ENCODE data around the gene CFAP46. TPM values are rescaled to one million over a fixed set of nuclear protein-coding genes. Genes with fewer than 3 reads are reported as not detected.

CFAP46 gene
- polyA plus RNA-seq, 1 of the 3 experiments (the other 2 are of a cell fraction), result 3.9 TPM

GRCh38 chr10:132882069-132882951 lies 60.1 kb downstream of the CFAP46 start:
- ChIA-PET POLR2A (no interaction called here), CTCF (interaction anchor here (1.0 to 1.1 kb wide), 2 partner anchors 21 to 228 kb away, joined by 3 to 4 read pairs; no protein-coding TSS in a partner anchor)
- no peak for DNase-seq
- Histone ChIP-seq H3K4me2 (no peak overlapping the region), H3K79me2 (ENCODE audit: insufficient read depth) (no peaks in the 10 kb centered on the region), H3K27ac (ENCODE audit: low read depth in 2 of 2, low read length in 1 of 2) (no peak overlapping the region), H3K9ac (no peak overlapping the region), H3F3A (replicated peaks; ENCODE audit: insufficient read depth) (no peaks in the 10 kb centered on the region), H3K36me3 (replicated peaks in 1 of 2; ENCODE audit: control insufficient read depth in 1 of 2, insufficient read depth in 2 of 2, low read length in 1 of 2) (no peaks in the 10 kb centered on the region), H3K4me3 (ENCODE audit: low read depth in 2 of 2, low read length in 1 of 2) (no peak overlapping the region), H3K4me1 (ENCODE audit: control insufficient read depth in 1 of 2, insufficient read depth in 2 of 2, low read depth in 1 of 2, low read length in 1 of 2) (no peaks in the 10 kb centered on the region; a peak in 1 of 4 replicates), H4K20me1 (ENCODE audit: insufficient read depth) (no peaks in the 10 kb centered on the region), H2AFZ (ENCODE audit: low read depth) (no peak overlapping the region), H3K9me3 (no peaks in the 10 kb centered on the region), H3K9me2 (no peaks in the 10 kb centered on the region), H3K27me3 (ENCODE audit: insufficient read depth) (no peaks in the 10 kb centered on the region)
- TF ChIP-seq ZBTB33 (IDR thresholded peaks at IDR 0.05; ENCODE audit: borderline replicate concordance, low read depth), result no peak
- no peak for TF ChIP-seq NRF1 (IDR thresholded peaks at IDR 0.05; ENCODE audit: low read depth, low read length)
- TF ChIP-seq SMC3 (IDR thresholded peaks at IDR 0.05; ENCODE audit: low read depth, low read length), result no peak
- TF ChIP-seq FOXM1 (IDR thresholded peaks at IDR 0.05; ENCODE audit: low read depth), result no peak
- no peak for TF ChIP-seq POLR2AphosphoS5 (IDR thresholded peaks at IDR 0.05; ENCODE audit: low read depth, low read length)
- TF ChIP-seq GATA2 (CRISPR knock-in tag; IDR thresholded peaks at IDR 0.05), result no peak
- no peak for TF ChIP-seq USF2 (IDR thresholded peaks at IDR 0.05; ENCODE audit: borderline replicate concordance, low read depth, low read length)
- TF ChIP-seq FOXJ3 (CRISPR knock-in tag; IDR thresholded peaks at IDR 0.05), result no peak
- TF ChIP-seq FOSL2 (IDR thresholded peaks at IDR 0.05; ENCODE audit: borderline replicate concordance, low read depth), result no peak
- TF ChIP-seq JUND (IDR thresholded peaks at IDR 0.05), result no peak
- TF ChIP-seq MEF2A (IDR thresholded peaks at IDR 0.05; ENCODE audit: borderline replicate concordance, low read depth), result no peak
- no peak for TF ChIP-seq EZH2phosphoT487 (IDR thresholded peaks at IDR 0.05; ENCODE audit: borderline replicate concordance, low read depth)
- 49% methylated on average over 18 of the region's 18 CpGs for WGBS (ENCODE audit: low lambda C conversion rate)

GRCh38 chr10:132881186-132881920 lies 61.0 kb downstream of the CFAP46 start:
- Histone ChIP-seq H3K36me3 (replicated peaks in 1 of 2; ENCODE audit: control insufficient read depth in 1 of 2, insufficient read depth in 2 of 2, low read length in 1 of 2) (no peaks in the 10 kb centered on the region), H3K9me3 (no peaks in the 10 kb centered on the region), H3K27me3 (ENCODE audit: insufficient read depth) (no peaks in the 10 kb centered on the region), H2AFZ (ENCODE audit: low read depth) (no peak overlapping the region), H3K9me2 (no peaks in the 10 kb centered on the region), H3K79me2 (ENCODE audit: insufficient read depth) (no peaks in the 10 kb centered on the region), H3K27ac (ENCODE audit: low read depth in 2 of 2, low read length in 1 of 2) (no peak overlapping the region), H3F3A (replicated peaks; ENCODE audit: insufficient read depth) (no peaks in the 10 kb centered on the region), H3K4me3 (ENCODE audit: low read depth in 2 of 2, low read length in 1 of 2) (no peak overlapping the region), H3K9ac (no peak overlapping the region), H3K4me1 (ENCODE audit: control insufficient read depth in 1 of 2, insufficient read depth in 2 of 2, low read depth in 1 of 2, low read length in 1 of 2) (no peaks in the 10 kb centered on the region; a peak in 1 of 4 replicates), H4K20me1 (ENCODE audit: insufficient read depth) (no peaks in the 10 kb centered on the region), H3K4me2 (no peak overlapping the region)
- WGBS (ENCODE audit: low lambda C conversion rate), result 54% methylated on average over 13 of the region's 23 CpGs
- CTCF ChIA-PET, result no interaction called here
- TF ChIP-seq SMC3 (IDR thresholded peaks at IDR 0.05; ENCODE audit: low read depth, low read length), result no peak
- TF ChIP-seq SIN3A (IDR thresholded peaks at IDR 0.05; ENCODE audit: borderline replicate concordance, low read depth, low read length), result no peak
- TF ChIP-seq USF1 (IDR thresholded peaks at IDR 0.05; ENCODE audit: borderline replicate concordance, low read depth), result no peak
- POLR2A ChIA-PET, result no interaction called here
- DNase-seq, result no peak
